ENCODE results near the gene IFIT1B. TPM values are rescaled to one million over a fixed set of nuclear protein-coding genes. Genes with fewer than 3 reads are reported as not detected.

Gene IFIT1B
- total and polyA plus RNA-seq, 10 of the 15 experiments (the other 5 are each of a cell fraction or from before 2014, with no cell fraction given), result 0.04 TPM; not detected in 9

DNA sequence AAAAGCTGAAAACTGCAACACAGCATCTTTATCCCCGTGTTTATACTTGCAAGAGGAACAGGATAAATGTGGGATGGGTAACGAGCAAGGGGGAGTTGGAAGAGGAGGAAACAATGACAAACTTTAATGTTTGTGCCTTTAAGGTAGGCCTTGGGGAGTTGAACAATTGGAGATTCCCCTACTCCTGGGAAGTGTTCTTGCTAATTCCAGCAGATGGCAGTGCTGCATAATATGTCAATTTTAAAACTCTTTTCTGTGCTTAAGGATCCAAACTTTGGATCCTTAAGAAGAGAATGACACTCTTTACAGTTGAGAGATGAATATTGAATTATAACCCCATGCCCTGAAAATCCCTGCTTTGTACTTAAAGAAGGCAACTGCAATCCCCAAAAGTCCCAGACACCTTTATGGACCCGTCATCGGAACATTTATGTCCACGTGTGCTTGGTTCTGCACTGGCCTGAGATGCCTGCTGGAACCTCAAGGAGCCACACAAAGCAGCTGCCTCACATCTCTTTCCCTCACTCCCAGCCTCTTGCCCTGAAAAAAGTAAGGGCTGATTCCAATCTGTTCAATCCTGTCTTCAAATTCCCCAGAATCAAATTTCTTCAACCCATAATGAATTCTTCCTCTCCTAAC is 48.5 kb downstream of the IFIT1B start:
- H3K9me3 ChIP-seq (replicated peaks; ENCODE audit: control insufficient read depth, insufficient read depth, low read length), result no peaks in the 10 kb centered on the region
- H3K4me2 ChIP-seq (ENCODE audit: control insufficient read depth, insufficient read depth), result no peak overlapping the region
- in situ Hi-C loops (cut with MboI), result loop anchor here (10.0 kb wide), 1 partner anchor 128 kb away; no protein-coding TSS in a partner anchor
- ChIA-PET SMC1A (ENCODE audit: uncharacterized antibody, unreplicated experiment) (interaction anchor here (0.6 to 2.0 kb wide), 3 partner anchors 38 to 182 kb away, joined by 3 to 6 read pairs (median 3); no protein-coding TSS in a partner anchor), CTCF (interaction anchor here (0.9 to 1.8 kb wide), 4 partner anchors 8 to 180 kb away, joined by 3 to 5 read pairs (median 4); no protein-coding TSS in a partner anchor), POLR2A (no interaction called here), RAD21 (ENCODE audit: unreplicated experiment) (no interaction called here)
- no peak overlapping the region for H3K9ac ChIP-seq (ENCODE audit: control insufficient read depth, insufficient read depth, low read length)
- H2AFZ ChIP-seq (ENCODE audit: control insufficient read depth, low read depth, low read length), result no peak overlapping the region
- ATAC-seq (peak; percentile 87), DNase-seq (ENCODE audit: low read depth, low spot score) (no peak), FAIRE-seq (peak; percentile 70)
- H3K36me3 ChIP-seq (ENCODE audit: control insufficient read depth in 2 of 2, insufficient read depth in 2 of 2, low read length in 1 of 2), result no peaks in the 10 kb centered on the region; a peak in 1 of 4 replicates
- no peak for TF ChIP-seq KDM1A (IDR thresholded peaks at IDR 0.05; ENCODE audit: borderline replicate concordance)
- TF ChIP-seq, protein P1, sequence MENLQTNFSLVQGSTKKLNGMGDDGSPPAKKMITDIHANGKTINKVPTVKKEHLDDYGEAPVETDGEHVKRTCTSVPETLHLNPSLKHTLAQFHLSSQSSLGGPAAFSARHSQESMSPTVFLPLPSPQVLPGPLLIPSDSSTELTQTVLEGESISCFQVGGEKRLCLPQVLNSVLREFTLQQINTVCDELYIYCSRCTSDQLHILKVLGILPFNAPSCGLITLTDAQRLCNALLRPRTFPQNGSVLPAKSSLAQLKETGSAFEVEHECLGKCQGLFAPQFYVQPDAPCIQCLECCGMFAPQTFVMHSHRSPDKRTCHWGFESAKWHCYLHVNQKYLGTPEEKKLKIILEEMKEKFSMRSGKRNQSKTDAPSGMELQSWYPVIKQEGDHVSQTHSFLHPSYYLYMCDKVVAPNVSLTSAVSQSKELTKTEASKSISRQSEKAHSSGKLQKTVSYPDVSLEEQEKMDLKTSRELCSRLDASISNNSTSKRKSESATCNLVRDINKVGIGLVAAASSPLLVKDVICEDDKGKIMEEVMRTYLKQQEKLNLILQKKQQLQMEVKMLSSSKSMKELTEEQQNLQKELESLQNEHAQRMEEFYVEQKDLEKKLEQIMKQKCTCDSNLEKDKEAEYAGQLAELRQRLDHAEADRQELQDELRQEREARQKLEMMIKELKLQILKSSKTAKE (IDR thresholded peaks at IDR 0.05; ENCODE audit: low read depth, poor library complexity, severe bottlenecking), result peak; percentile 29
- peak; percentile 73 for TF ChIP-seq SMC3 (IDR thresholded peaks at IDR 0.05; ENCODE audit: borderline replicate concordance, low read length)
- no peak for TF ChIP-seq BCL11A (IDR thresholded peaks at IDR 0.05; ENCODE audit: low read depth, low read length)
- peak; percentile 86 for TF ChIP-seq RAD21 (IDR thresholded peaks at IDR 0.05; ENCODE audit: insufficient read depth, low read depth, low read length)
- TF ChIP-seq, protein P2, sequence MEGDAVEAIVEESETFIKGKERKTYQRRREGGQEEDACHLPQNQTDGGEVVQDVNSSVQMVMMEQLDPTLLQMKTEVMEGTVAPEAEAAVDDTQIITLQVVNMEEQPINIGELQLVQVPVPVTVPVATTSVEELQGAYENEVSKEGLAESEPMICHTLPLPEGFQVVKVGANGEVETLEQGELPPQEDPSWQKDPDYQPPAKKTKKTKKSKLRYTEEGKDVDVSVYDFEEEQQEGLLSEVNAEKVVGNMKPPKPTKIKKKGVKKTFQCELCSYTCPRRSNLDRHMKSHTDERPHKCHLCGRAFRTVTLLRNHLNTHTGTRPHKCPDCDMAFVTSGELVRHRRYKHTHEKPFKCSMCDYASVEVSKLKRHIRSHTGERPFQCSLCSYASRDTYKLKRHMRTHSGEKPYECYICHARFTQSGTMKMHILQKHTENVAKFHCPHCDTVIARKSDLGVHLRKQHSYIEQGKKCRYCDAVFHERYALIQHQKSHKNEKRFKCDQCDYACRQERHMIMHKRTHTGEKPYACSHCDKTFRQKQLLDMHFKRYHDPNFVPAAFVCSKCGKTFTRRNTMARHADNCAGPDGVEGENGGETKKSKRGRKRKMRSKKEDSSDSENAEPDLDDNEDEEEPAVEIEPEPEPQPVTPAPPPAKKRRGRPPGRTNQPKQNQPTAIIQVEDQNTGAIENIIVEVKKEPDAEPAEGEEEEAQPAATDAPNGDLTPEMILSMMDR (IDR thresholded peaks at IDR 0.05 in 2 of 3, conservative IDR thresholded peaks at IDR 0.05 in 1 of 3; ENCODE audit: control insufficient read depth in 2 of 3, extremely low read depth in 1 of 3, insufficient read depth in 1 of 3, low read depth in 3 of 3, low read length in 3 of 3), result peak; percentile 66 to 85 (median 79); a peak in 4 of 6 replicates
- no peak for TF ChIP-seq SUZ12 (IDR thresholded peaks at IDR 0.05; ENCODE audit: unreplicated experiment)
- TF ChIP-seq LARP7 (IDR thresholded peaks at IDR 0.05), result no peak
- H3K27me3 ChIP-seq (replicated peaks in 1 of 2; ENCODE audit: control insufficient read depth in 2 of 2, insufficient read depth in 2 of 2, low read length in 1 of 2), result no peaks in the 10 kb centered on the region
- H3K79me2 ChIP-seq (ENCODE audit: control insufficient read depth, insufficient read depth, low read length), result no peaks in the 10 kb centered on the region
- no peak overlapping the region for H3K4me3 ChIP-seq
- 58% methylated on average over 5 of the region's 5 CpGs for WGBS (ENCODE audit: insufficient coverage, insufficient replicate concordance, low lambda C conversion rate, missing lambda C conversion rate)
- intact Hi-C loops (cut with micrococcal nuclease; ENCODE audit: unreplicated experiment), result loop anchor here (1.0 to 10.0 kb wide), 3 partner anchors 138 to 368 kb away; partner anchors contain the start of gene KIF20B
- no peaks in the 10 kb centered on the region for H4K20me1 ChIP-seq (ENCODE audit: control insufficient read depth, insufficient read depth)
- no peak overlapping the region for H3K27ac ChIP-seq (ENCODE audit: control insufficient read depth, insufficient read depth)
- H3K4me1 ChIP-seq (ENCODE audit: control insufficient read depth, insufficient read depth, low read length), result no peaks in the 10 kb centered on the region
- no TSS peak for BruUV-seq (replicated peaks)
